HepG2 (cell line): Measurements from ENCODE around the gene CAMTA1. TPM values are rescaled to one million over a fixed set of nuclear protein-coding genes. Genes with fewer than 3 reads are reported as not detected.

Experiments
- ATAC-seq: fragments of 200-7000 bp; cut with Tn5 transposase; 3 replicates; pipeline ENCODE4 v1.9.1; 2020; ENCODE audit warnings: mild to moderate bottlenecking, moderate library complexity
- BruUV-seq: library from RNA; stranded (reverse); fragments of 400-500 nt; replicated peaks from 2 replicates; lab custom pipeline; 2021; lab: Mats Ljungman, UMichigan
- CTCF ChIA-PET: fragments of 300-600 bp; formaldehyde crosslinking; extraction: SDS; loops from one replicate; lab custom pipeline; 2021; ENCODE audit warnings: low total read pairs, inconsistent platforms, low intra/inter-chr PET ratio; lab: Yijun Ruan, JAX
- POLR2A ChIA-PET: fragments of 350-600 bp; sonication (Branson Sonifier 250); formaldehyde crosslinking; loops from one replicate; lab custom pipeline; 2020; ENCODE audit warnings: antibody characterized with exemption, inconsistent platforms; lab: Yijun Ruan, JAX
- DNase-seq: peaks from one replicate; pipeline ENCODE4 v3.0.0-alpha.2; 2015; ENCODE audit warnings: low spot score
- FAIRE-seq: peaks from 3 replicates; lab custom pipeline; 2011; peaks lifted over from hg19 to GRCh38; lab: Jason Lieb, UNC
- H2AFZ ChIP-seq: one replicate; pipeline ENCODE4 v1.6.1; 2011; ENCODE audit warnings: low read length, inconsistent platforms
- H3K27ac ChIP-seq: fragments of 300-600 bp; 3 replicates; pipeline ENCODE4 v1.8.0; 2011; ENCODE audit warnings: mixed run types, mild to moderate bottlenecking, mixed read lengths, low read length, inconsistent platforms; ENCODE audit not compliant: insufficient read depth; ENCODE audit errors: extremely low read length
- H3K27me3 ChIP-seq, 2 experiments: fragments of 200-600 bp in 1 of 2; 2 replicates in 1 of 2; 3 replicates in 1 of 2; pipeline versions ENCODE4 v1.6.0 to v1.8.0; 2011; ENCODE audit warnings: low read length in 2 of 2, mild to moderate bottlenecking in 2 of 2, moderate library complexity in 2 of 2, inconsistent platforms in 1 of 2; ENCODE audit not compliant: insufficient read depth in 2 of 2, control insufficient read depth in 1 of 2
- H3K36me3 ChIP-seq, 2 experiments: fragments of 200-600 bp in 1 of 2; replicated peaks in 1 of 2; 2 replicates in 1 of 2; 3 replicates in 1 of 2; pipeline versions ENCODE4 v1.5.1 to v1.8.0; 2011; ENCODE audit warnings: low read length in 2 of 2, inconsistent platforms in 1 of 2; ENCODE audit not compliant: insufficient read depth in 2 of 2, control insufficient read depth in 1 of 2
- H3K4me1 ChIP-seq: 2 replicates; pipeline ENCODE4 v1.5.1; 2012; ENCODE audit warnings: low read length, inconsistent platforms; ENCODE audit not compliant: insufficient read depth
- H3K4me2 ChIP-seq: 2 replicates; pipeline ENCODE4 v1.6.0; 2011; ENCODE audit warnings: low read depth, low read length, inconsistent platforms
- H3K4me3 ChIP-seq, 3 experiments: fragments of 200-600 bp in 1 of 3; sonication (generic), shearing (Covaris generic) in 1 of 3; replicated peaks in 1 of 3; 2 replicates each; pipeline ENCODE4 v1.5.1; 2011 to 2016; ENCODE audit warnings: low read length in 3 of 3, inconsistent platforms in 2 of 3, low read depth in 2 of 3, mild to moderate bottlenecking in 2 of 3, control low read depth in 1 of 3, mixed read lengths in 1 of 3; ENCODE audit not compliant: insufficient read depth in 1 of 3
- H3K79me2 ChIP-seq: one replicate; pipeline ENCODE4 v1.6.1; 2011; ENCODE audit warnings: low read length, inconsistent platforms; ENCODE audit not compliant: insufficient read depth
- H3K9ac ChIP-seq: 2 replicates; pipeline ENCODE4 v1.6.0; 2011; ENCODE audit warnings: mild to moderate bottlenecking, low read depth, low read length, inconsistent platforms; ENCODE audit not compliant: insufficient read depth
- H3K9me3 ChIP-seq: 2 replicates; pipeline ENCODE4 v1.5.1; 2012; ENCODE audit warnings: mild to moderate bottlenecking, low read length
- H4K20me1 ChIP-seq: 2 replicates; pipeline ENCODE4 v1.6.0; 2011; ENCODE audit warnings: inconsistent platforms, mild to moderate bottlenecking, low read length, moderate library complexity; ENCODE audit not compliant: insufficient read depth
- ELF3 ChIP-seq: IDR thresholded peaks from 2 replicates; pipeline ENCODE4 v1.6.1; 2016; ENCODE audit warnings: missing genetic modification reagents, missing compliant biosample characterization
- FOXK1 ChIP-seq: sonication (generic); formaldehyde crosslinking; IDR thresholded peaks from 2 replicates; pipeline ENCODE4 v1.4.0; 2020; ENCODE audit warnings: low read depth, missing genetic modification reagents, borderline replicate concordance
- JARID2 ChIP-seq: sonication (generic); formaldehyde crosslinking; IDR thresholded peaks from 2 replicates; pipeline ENCODE4 v1.8.1; 2023; ENCODE audit warnings: missing genetic modification reagents, inconsistent platforms; ENCODE audit not compliant: insufficient replicate concordance
- KLF13 ChIP-seq: sonication (generic); formaldehyde crosslinking; IDR thresholded peaks from 2 replicates; pipeline ENCODE4 v1.4.0; 2020; ENCODE audit warnings: mild to moderate bottlenecking, missing genetic modification reagents
- PATZ1 ChIP-seq: sonication (generic); formaldehyde crosslinking; IDR thresholded peaks from 2 replicates; pipeline ENCODE4 v1.4.0; 2020; ENCODE audit warnings: missing genetic modification reagents
- RELA ChIP-seq: sonication (generic); formaldehyde crosslinking; IDR thresholded peaks from 2 replicates; pipeline ENCODE4 v1.4.0; 2020; ENCODE audit warnings: missing genetic modification reagents
- TOE1 ChIP-seq: sonication (generic); formaldehyde crosslinking; IDR thresholded peaks from 2 replicates; pipeline ENCODE4 v1.4.0; 2020; ENCODE audit warnings: mild to moderate bottlenecking, missing genetic modification reagents
- ZFP82 ChIP-seq: sonication (generic); formaldehyde crosslinking; IDR thresholded peaks from 2 replicates; pipeline ENCODE4 v1.5.1; 2020; ENCODE audit warnings: mild to moderate bottlenecking, missing genetic modification reagents, borderline replicate concordance
- ZFP90 ChIP-seq: sonication (generic); formaldehyde crosslinking; IDR thresholded peaks from 2 replicates; pipeline ENCODE4 v1.8.0; 2022; ENCODE audit warnings: missing genetic modification reagents, mild to moderate bottlenecking, inconsistent platforms, borderline replicate concordance
- ZNF276 ChIP-seq: sonication (generic); formaldehyde crosslinking; IDR thresholded peaks from 2 replicates; pipeline ENCODE4 v1.4.0; 2020; ENCODE audit warnings: mild to moderate bottlenecking, low read depth, missing genetic modification reagents
- ZNF3 ChIP-seq: IDR thresholded peaks from 2 replicates; pipeline ENCODE4 v1.7.0; 2017; ENCODE audit warnings: inconsistent platforms
- ZNF350 ChIP-seq: sonication (generic); formaldehyde crosslinking; IDR thresholded peaks from 2 replicates; pipeline ENCODE4 v1.4.0; 2020; ENCODE audit warnings: mild to moderate bottlenecking, low read depth, missing genetic modification reagents, borderline replicate concordance
- ZNF577 ChIP-seq: sonication (generic); formaldehyde crosslinking; IDR thresholded peaks from 2 replicates; pipeline ENCODE4 v1.4.0; 2020; ENCODE audit warnings: mild to moderate bottlenecking, low read depth, missing genetic modification reagents, borderline replicate concordance
- WGBS: methylation state at CpG from one replicate; pipeline ENCODE4 v1.1.6; 2017; ENCODE audit warnings: low lambda C conversion rate; 5-methylcytosine and 5-hydroxymethylcytosine counted together
- in situ Hi-C: cut with HindIII; loops from 2 replicates; pipeline ENCODE4 v1.10.0; 2017; ENCODE audit warnings: low pct_unique_long_range_greater_than_20kb; ENCODE audit not compliant: extremely low pct_ligation_motif_present
- intact Hi-C: fragments of 100-400 bp; cut with micrococcal nuclease; formaldehyde crosslinking; loops from one replicate; pipeline ENCODE4 v1.10.0; 2022; ENCODE audit not compliant: unreplicated experiment
- polyA plus RNA-seq, 8 experiments: library from polyadenylated mRNA; depleted of rRNA in 3 of 8; stranded (reverse) in 7 of 8; unstranded in 1 of 8; fragments of >200 nt; fragmentation: Illumina TruSeq in 4 of 8; extraction: Trizol in 4 of 8; gene quantifications; 2 replicates each; pipeline versions ENCODE4 v1.2.1 to v1.2.3, GENCODE V29; 2011 to 2016; ENCODE audit warnings: low read depth in 4 of 8, missing spikeins in 1 of 8, mixed read lengths in 1 of 8; ENCODE audit not compliant: insufficient read depth in 1 of 8
- total RNA-seq, 5 experiments: library from RNA; depleted of rRNA; stranded (reverse); fragments of >200 nt; fragmentation: Illumina TruSeq; extraction: Trizol; gene quantifications; 2 replicates each; pipeline ENCODE4 v1.2.3, GENCODE V29; 2016; ENCODE audit warnings: low read depth in 1 of 5

The CAMTA1 gene
- total and polyA plus RNA-seq, 2 of the 13 experiments (the other 11 are each of a cell fraction or from before 2014, with no cell fraction given): 25.0 to 36.4 TPM

GRCh38 chr1:7386226-7387052, 601.2 kb downstream of the CAMTA1 start:
- ATAC-seq: no peak
- Histone ChIP-seq H3K4me2 (no peak overlapping the region), H3K9me3 (no peaks in the 10 kb centered on the region), H3K27ac (no peak overlapping the region), H3K9ac (no peak overlapping the region), H3K79me2 (no peaks in the 10 kb centered on the region), H3K4me1 (no peaks in the 10 kb centered on the region), H3K36me3 (no peaks in the 10 kb centered on the region), H2AFZ (no peak overlapping the region), H4K20me1 (no peaks in the 10 kb centered on the region; the same call in 1 of the 2 replicates), H3K4me3 (no peak overlapping the region), H3K27me3 (peaks cover 0 to 22% of the 10 kb centered on the region in 2 experiments; a peak in 4 of 5 replicates)
- 21% methylated on average over 9 of the region's 20 CpGs for WGBS
- no peak for FAIRE-seq
- TF ChIP-seq RELA (CRISPR knock-in tag): no peak
- TF ChIP-seq PATZ1 (CRISPR knock-in tag): no peak
- TF ChIP-seq ZNF350 (CRISPR knock-in tag): no peak
- TF ChIP-seq KLF13: no peak
- TF ChIP-seq ZNF3 (CRISPR knock-in tag): no peak
- no peak for TF ChIP-seq ZFP90 (CRISPR knock-in tag)
- TF ChIP-seq FOXK1 (CRISPR knock-in tag): no peak
- no peak for TF ChIP-seq ZFP82
- TF ChIP-seq ZNF276 (CRISPR knock-in tag): no peak
- TF ChIP-seq ELF3 (CRISPR knock-in tag): no peak
- TF ChIP-seq JARID2 (CRISPR knock-in tag): no peak
- no peak for TF ChIP-seq ZNF577
- TF ChIP-seq TOE1 (CRISPR knock-in tag): no peak
- CTCF ChIA-PET: no interaction called here
- intact Hi-C loops: no loop called here
- POLR2A ChIA-PET: no interaction called here
- in situ Hi-C loops: no loop called here
- no TSS peak for BruUV-seq
- DNase-seq: no peak
